ENCODE results near the gene STMP1.

DNA sequence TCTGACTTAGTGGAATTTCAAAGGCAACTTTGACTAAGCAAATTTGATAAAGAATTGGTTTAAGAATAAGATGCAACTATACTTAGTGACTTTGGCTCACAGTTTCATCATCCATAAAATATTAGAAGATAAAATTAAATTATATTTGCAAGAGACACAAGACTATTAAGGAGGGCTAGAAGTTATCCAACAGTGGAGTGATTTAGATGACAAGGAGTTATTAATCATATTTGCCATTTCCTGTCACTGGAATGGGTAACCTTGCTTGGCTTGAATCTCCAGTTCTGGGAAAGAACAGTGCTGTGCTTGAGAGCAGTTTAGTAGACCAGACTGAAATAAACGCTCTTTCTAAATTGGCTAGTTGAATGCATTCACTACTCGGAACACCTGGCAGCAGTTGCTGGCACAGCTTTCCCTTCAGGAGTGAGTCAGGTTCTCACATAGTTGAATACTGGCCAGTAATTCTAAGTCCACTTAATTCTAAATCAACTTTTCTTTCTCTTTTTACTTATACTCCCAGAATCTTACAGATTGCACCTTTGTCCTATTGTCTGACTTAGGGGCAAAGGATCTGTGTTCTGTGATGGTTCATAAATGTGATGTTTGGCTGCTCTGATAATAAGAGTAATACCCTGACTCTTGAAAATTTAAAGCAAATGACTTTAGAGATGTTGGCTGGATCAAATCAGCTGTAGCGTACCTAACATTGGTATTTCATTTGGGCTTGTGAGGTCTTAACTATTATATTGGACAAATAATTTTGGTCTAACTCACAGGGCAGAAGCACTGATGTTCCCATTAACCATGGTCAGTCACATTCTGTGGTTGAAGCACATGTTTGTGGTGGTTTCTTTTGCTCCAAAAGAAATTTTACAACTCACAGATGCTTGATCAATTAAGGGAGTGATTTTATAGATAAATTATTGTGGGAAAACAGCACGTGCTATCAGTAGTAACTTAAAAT lies 16.6 kb downstream of the STMP1 start:
- TF ChIP-seq, protein P1, sequence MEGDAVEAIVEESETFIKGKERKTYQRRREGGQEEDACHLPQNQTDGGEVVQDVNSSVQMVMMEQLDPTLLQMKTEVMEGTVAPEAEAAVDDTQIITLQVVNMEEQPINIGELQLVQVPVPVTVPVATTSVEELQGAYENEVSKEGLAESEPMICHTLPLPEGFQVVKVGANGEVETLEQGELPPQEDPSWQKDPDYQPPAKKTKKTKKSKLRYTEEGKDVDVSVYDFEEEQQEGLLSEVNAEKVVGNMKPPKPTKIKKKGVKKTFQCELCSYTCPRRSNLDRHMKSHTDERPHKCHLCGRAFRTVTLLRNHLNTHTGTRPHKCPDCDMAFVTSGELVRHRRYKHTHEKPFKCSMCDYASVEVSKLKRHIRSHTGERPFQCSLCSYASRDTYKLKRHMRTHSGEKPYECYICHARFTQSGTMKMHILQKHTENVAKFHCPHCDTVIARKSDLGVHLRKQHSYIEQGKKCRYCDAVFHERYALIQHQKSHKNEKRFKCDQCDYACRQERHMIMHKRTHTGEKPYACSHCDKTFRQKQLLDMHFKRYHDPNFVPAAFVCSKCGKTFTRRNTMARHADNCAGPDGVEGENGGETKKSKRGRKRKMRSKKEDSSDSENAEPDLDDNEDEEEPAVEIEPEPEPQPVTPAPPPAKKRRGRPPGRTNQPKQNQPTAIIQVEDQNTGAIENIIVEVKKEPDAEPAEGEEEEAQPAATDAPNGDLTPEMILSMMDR (IDR thresholded peaks at IDR 0.05; ENCODE audit: borderline replicate concordance, extremely low read depth, low read length, poor library complexity, severe bottlenecking) = no peak
- no peak for TF ChIP-seq EZH2 (IDR thresholded peaks at IDR 0.05; ENCODE audit: borderline replicate concordance, low read depth, low read length, severe bottlenecking)

Measured in DND-41 (cell line).